Activated T-helper 17 cell treated with anti-CD3 and anti-CD28 coated beads, Interleukin-2, amount 50 U/mL, for 72 hours (primary cell): ENCODE data around the gene HRC. TPM values are rescaled to one million over a fixed set of nuclear protein-coding genes. Genes with fewer than 3 reads are reported as not detected.
A peak's percentile ranks its signal among the peaks of the same experiment; 100 is the strongest.
"Not testable (repeated sequence)": the region's sequence is repeated elsewhere in the genome, so short reads cannot be mapped to it uniquely, and the experiment has no call there.

Source experiments
- ATAC-seq: fragments of 150-1000 bp; cut with Tn5 transposase; replicated peaks from 2 replicates; pipeline ENCODE4 v1.10.0; 2021; ENCODE audit warnings: mild to moderate bottlenecking, moderate library complexity
- H3K27ac Mint-ChIP-seq: one replicate; pipeline ENCODE4 v1.8.0; 2022; ENCODE audit warnings: mixed read lengths
- H3K27me3 Mint-ChIP-seq: one replicate; pipeline ENCODE4 v1.8.0; 2022; ENCODE audit warnings: mixed read lengths
- H3K36me3 Mint-ChIP-seq: one replicate; pipeline ENCODE4 v1.8.0; 2022; ENCODE audit warnings: low read depth, mild to moderate bottlenecking, mixed read lengths
- H3K4me1 Mint-ChIP-seq: one replicate; pipeline ENCODE4 v1.8.0; 2022; ENCODE audit warnings: mixed read lengths
- H3K4me3 Mint-ChIP-seq: one replicate; pipeline ENCODE4 v1.8.0; 2022; ENCODE audit warnings: mild to moderate bottlenecking, mixed read lengths
- H3K9me3 Mint-ChIP-seq: one replicate; pipeline ENCODE4 v1.8.0; 2022; ENCODE audit warnings: mixed read lengths
- total RNA-seq, 2 donors: library from RNA; stranded (reverse); gene quantifications; one replicate each; pipeline ENCODE4 v1.2.3, GENCODE V29; 2022

The HRC gene, protein sequence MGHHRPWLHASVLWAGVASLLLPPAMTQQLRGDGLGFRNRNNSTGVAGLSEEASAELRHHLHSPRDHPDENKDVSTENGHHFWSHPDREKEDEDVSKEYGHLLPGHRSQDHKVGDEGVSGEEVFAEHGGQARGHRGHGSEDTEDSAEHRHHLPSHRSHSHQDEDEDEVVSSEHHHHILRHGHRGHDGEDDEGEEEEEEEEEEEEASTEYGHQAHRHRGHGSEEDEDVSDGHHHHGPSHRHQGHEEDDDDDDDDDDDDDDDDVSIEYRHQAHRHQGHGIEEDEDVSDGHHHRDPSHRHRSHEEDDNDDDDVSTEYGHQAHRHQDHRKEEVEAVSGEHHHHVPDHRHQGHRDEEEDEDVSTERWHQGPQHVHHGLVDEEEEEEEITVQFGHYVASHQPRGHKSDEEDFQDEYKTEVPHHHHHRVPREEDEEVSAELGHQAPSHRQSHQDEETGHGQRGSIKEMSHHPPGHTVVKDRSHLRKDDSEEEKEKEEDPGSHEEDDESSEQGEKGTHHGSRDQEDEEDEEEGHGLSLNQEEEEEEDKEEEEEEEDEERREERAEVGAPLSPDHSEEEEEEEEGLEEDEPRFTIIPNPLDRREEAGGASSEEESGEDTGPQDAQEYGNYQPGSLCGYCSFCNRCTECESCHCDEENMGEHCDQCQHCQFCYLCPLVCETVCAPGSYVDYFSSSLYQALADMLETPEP
- total RNA-seq, result not detected

DNA sequence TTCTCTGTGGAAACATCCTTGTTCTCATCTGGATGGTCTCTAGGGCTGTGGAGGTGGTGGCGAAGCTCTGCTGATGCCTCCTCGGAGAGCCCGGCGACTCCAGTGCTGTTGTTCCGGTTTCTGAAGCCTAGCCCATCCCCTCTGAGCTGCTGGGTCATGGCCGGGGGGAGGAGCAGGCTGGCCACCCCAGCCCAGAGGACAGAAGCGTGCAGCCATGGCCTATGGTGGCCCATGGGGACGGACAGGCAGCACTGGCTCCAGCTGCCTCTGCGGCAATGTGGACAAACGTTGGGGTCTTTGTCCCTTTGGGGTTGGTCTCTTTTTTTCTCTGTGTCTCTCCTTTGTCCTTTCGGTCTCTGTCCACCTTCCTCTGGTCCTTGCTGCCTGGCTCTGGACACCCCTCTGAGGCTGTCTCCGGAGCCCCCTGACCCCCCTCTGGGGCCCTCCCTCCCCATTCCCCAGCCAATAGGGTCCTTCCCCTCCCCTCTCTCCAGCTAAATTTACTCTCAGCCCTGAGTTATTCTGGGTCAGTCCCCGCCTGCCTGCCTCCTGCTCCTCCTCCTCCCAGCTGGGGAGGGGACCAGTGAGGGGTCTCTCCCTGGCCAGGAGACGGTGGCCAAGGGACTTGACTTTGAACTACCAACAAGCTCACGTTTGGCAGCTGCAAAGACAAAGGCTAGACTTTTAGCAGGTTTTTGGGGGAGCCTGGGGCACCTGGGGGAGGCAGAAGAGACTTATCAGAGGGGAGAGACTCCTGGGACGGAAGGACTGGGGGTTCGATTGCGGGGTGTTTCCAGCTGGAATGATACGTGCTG is at the start of gene HRC:
Gene HRC (minus strand): TSS at position 392 of the 815 bp plus-strand sequence. CDS start 159 bp downstream, at position 233.
- Mint-ChIP-seq H3K4me1 (peaks cover 6% of the 10 kb centered on the region), H3K4me3 (no peak within 1 kb of the TSS), H3K9me3 (no peaks in the 10 kb centered on the region), H3K36me3 (no peaks in the 10 kb centered on the region), H3K27ac (no peak within 1 kb of the TSS), H3K27me3 (peaks cover 57% of the 10 kb centered on the region)
- no peak for ATAC-seq

DNA sequence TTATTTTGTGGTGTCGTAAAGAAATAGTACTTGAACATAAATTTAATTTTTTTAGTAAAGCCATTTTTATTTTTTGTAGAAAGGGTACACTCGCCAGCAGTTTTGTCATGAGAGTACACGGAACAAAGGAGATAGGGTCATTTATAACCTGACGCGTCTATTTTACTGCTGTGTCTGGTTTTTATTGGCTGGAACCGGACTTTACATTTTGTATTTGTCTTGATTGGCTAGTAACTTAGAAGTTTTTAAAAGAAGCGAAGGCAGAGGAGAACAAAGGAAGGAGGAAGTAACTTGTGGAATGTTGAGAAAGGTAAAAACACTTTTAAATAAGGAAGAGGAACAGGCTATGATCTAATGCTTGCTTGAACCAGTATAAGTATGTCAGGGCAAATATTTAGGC is 45.8 kb upstream of the HRC start:
- H3K27ac Mint-ChIP-seq, result no peak overlapping the region
- no peak for ATAC-seq
- no peaks in the 10 kb centered on the region for H3K4me1 Mint-ChIP-seq
- H3K27me3 Mint-ChIP-seq, result peaks cover 3% of the 10 kb centered on the region
- H3K36me3 Mint-ChIP-seq, result no peaks in the 10 kb centered on the region
- no peak overlapping the region for H3K4me3 Mint-ChIP-seq
- H3K9me3 Mint-ChIP-seq, result no peaks in the 10 kb centered on the region

DNA sequence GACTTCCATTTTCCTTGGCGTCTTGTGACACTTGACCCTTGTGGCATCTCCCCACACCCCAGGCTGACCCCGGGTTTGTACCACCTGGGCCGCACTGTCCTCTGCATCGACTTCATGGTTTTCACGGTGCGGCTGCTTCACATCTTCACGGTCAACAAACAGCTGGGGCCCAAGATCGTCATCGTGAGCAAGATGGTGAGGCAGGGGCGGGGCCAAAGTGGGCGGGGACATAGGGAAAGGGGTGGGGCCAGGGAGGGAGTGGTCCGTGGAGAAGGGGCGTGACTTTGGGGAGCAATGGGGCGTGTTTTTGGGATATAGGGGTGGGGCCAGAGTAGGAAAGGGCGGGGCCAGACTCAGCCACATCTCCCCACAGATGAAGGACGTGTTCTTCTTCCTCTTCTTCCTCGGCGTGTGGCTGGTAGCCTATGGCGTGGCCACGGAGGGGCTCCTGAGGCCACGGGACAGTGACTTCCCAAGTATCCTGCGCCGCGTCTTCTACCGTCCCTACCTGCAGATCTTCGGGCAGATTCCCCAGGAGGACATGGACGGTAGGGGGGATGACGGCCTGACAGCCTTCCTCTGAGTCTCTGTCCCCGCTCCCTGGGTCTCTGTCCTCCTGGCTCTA is 45.2 kb upstream of the HRC start:
- peak; percentile 48 for ATAC-seq
- H3K27ac Mint-ChIP-seq, result no peak overlapping the region
- H3K4me3 Mint-ChIP-seq, result no peak overlapping the region
- no peaks in the 10 kb centered on the region for H3K9me3 Mint-ChIP-seq
- peaks cover 3% of the 10 kb centered on the region for H3K27me3 Mint-ChIP-seq
- H3K36me3 Mint-ChIP-seq, result no peaks in the 10 kb centered on the region
- no peaks in the 10 kb centered on the region for H3K4me1 Mint-ChIP-seq

DNA sequence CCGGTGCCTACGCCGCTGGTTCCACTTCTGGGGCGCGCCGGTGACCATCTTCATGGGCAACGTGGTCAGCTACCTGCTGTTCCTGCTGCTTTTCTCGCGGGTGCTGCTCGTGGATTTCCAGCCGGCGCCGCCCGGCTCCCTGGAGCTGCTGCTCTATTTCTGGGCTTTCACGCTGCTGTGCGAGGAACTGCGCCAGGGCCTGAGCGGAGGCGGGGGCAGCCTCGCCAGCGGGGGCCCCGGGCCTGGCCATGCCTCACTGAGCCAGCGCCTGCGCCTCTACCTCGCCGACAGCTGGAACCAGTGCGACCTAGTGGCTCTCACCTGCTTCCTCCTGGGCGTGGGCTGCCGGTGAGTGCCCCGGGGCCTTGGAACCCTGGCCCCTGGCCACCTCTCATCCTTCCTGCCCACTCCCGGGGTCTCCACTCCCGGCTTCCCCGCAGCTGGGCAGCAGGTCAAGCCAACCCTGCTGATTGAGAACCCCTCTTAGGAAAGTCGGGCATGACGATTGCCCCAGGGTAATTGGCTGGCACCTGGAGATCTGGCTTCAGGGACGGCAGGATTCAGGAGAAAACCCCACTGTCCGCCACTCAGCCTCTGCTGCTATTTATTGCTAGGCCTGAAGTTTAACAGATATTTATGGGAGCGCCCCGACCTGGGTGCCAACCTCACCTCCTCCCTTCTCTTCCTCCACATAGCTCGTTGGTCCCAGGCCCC is 41.5 kb upstream of the HRC start:
- Mint-ChIP-seq H3K27me3 (peaks cover 3% of the 10 kb centered on the region), H3K4me1 (no peaks in the 10 kb centered on the region), H3K9me3 (no peaks in the 10 kb centered on the region), H3K4me3 (no peak overlapping the region), H3K36me3 (no peaks in the 10 kb centered on the region), H3K27ac (no peak overlapping the region)
- ATAC-seq, result no peak

DNA sequence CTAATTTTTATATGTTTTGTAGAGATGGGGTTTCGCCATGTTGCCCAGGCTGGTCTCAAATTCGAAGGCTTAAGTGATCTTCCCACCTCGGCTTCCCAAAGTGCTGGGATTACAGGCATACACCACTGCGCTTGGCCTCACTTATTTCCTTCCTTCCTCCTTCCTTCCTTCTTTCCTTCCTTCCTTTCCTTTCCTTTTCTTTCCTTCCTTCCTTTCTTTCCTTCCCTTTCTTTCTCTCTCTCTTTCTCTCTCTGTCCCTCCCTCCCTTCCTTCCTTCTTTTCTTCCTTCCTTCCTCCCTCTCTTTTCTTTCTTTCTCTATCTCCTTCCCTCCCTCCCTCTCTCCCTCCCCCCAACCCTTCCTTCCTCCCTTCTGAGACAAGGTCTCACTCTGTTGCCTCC is 39.2 kb upstream of the HRC start:
- Mint-ChIP-seq H3K4me3 (no peak overlapping the region), H3K27me3 (peaks cover 3% of the 10 kb centered on the region), H3K9me3 (no peaks in the 10 kb centered on the region), H3K27ac (no peak overlapping the region), H3K4me1 (peaks cover 4% of the 10 kb centered on the region), H3K36me3 (no peaks in the 10 kb centered on the region)
- no peak for ATAC-seq

DNA sequence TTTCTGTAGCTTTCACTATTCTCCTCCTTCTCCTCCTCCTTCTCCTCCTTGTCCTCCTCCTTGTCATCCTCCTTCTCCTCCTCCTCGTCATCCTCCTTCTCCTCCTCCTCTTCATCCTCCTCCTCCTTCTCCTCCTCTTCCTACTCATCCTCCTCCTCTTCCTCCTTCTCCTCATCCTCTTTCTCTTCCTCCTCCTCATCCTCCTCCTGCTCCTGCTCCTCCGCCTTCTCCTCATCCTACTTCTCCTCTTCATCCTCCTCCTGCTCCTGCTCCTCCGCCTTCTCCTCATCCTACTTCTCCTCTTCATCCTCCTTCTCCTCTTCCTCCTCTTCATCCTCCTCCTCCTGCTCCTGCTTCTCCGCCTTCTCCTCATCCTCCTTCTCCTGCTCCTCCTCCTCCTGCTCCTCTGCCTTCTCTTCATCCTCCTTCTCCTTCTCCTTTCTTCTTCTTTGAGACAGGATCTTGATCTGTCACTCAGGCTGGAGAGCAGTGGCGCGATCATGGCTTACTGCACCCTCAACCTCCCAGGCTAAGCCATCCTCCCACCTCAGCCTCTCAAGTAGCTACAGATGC is 38.7 kb upstream of the HRC start:
- Mint-ChIP-seq H3K27me3 (peaks cover 3% of the 10 kb centered on the region), H3K36me3 (no peaks in the 10 kb centered on the region), H3K4me3 (no peak overlapping the region), H3K27ac (no peak overlapping the region), H3K4me1 (peaks cover 4% of the 10 kb centered on the region), H3K9me3 (no peaks in the 10 kb centered on the region)
- ATAC-seq, result no peak

DNA sequence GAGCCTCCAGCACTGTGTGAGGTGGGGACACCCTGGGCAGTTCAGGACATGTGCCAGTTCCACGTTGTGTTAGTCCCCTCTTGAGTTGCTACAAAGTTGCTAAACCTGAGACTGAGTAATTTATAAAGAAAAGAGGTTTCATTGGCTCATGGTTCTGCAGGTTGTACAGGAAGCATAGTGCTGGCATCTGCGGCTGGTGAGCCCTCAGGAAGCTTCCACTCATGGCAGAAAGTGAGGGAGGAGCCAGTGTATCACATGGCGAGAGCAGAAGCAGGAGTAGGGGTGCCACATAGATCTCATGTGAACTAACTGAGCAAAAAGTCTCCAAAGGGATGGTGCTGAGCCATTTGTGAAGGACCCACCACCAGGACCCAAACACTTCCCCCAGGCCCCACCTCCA is 35.6 kb upstream of the HRC start:
- ATAC-seq, result no peak
- Mint-ChIP-seq H3K9me3 (no peaks in the 10 kb centered on the region), H3K27ac (no peak overlapping the region), H3K4me1 (peaks cover 4% of the 10 kb centered on the region), H3K36me3 (no peaks in the 10 kb centered on the region), H3K4me3 (no peak overlapping the region), H3K27me3 (no peaks in the 10 kb centered on the region)

DNA sequence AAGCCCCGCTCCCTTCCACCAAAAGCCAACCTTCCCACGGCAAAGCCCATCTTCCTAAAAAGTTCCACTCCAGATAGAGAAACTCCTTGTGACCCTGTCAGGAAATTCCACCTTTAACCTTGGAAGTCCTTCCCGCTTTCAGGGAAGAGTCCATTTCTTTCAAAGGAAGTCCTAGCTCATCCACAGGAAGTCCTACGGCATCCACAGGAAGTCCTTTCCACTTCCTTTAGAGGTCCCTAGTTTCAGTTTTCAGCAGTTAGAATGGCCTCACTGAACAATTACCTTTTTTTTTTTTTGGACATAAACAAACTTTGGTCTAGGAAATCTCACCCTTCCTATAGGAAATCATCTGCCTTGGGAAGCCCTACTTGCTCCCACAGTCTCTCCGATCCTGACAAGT is 34.1 kb upstream of the HRC start:
- H3K4me3 Mint-ChIP-seq, result no peak overlapping the region
- H3K4me1 Mint-ChIP-seq, result peaks cover 4% of the 10 kb centered on the region
- H3K27ac Mint-ChIP-seq, result peak overlapping the region; percentile 62
- no peak for ATAC-seq
- H3K36me3 Mint-ChIP-seq, result no peaks in the 10 kb centered on the region
- H3K27me3 Mint-ChIP-seq, result no peaks in the 10 kb centered on the region
- peaks cover under 1% of the 10 kb centered on the region for H3K9me3 Mint-ChIP-seq

DNA sequence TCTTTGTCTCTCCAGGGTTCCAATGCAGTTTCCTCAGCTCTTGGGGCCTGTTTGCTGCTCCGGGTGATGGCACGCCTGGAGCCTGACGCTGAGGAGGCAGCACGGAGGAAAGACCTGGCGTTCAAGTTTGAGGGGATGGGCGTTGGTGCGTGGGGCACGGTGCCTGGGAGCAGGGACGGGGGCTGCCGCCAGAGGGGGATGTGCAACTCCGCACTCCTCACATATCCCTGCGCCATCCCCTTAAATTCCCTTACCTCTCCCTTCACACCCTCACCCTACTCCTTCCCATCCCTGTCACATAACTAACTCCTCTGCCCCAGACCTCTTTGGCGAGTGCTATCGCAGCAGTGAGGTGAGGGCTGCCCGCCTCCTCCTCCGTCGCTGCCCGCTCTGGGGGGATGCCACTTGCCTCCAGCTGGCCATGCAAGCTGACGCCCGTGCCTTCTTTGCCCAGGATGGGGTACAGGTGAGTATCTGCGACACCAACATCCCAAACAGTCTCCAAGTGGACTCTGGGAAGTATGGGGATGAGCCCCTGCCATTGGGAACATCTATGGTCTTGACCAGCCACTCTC is 33.5 kb upstream of the HRC start:
- Mint-ChIP-seq H3K36me3 (no peaks in the 10 kb centered on the region), H3K9me3 (peaks cover 4% of the 10 kb centered on the region), H3K4me3 (no peak overlapping the region), H3K27ac (no peak overlapping the region), H3K27me3 (no peaks in the 10 kb centered on the region), H3K4me1 (peaks cover 4% of the 10 kb centered on the region)
- ATAC-seq, result no peak

DNA sequence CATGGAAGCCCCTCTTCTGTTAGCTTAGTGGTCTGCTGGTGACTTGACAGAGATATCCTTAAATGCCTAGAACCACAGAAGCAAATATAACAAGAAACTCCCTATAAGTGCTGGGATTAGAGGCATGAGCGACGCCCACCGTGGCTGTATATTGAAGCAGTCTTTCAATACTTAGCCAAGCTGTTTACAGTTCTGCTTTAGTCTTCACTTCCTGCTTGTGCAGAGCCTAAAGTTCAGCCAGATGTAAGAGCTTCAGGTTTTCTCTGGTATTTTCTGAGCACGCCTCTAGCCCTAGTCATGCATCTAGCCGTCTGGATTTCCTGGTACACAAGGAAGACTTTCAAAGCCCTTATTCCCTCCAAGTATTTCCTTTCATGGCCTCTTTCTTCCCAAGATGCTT is 30.9 kb upstream of the HRC start:
- Mint-ChIP-seq H3K27me3 (no peaks in the 10 kb centered on the region), H3K9me3 (peaks cover 10% of the 10 kb centered on the region), H3K36me3 (no peaks in the 10 kb centered on the region), H3K27ac (no peak overlapping the region), H3K4me3 (no peak overlapping the region), H3K4me1 (peaks cover 8% of the 10 kb centered on the region)
- no peak for ATAC-seq

DNA sequence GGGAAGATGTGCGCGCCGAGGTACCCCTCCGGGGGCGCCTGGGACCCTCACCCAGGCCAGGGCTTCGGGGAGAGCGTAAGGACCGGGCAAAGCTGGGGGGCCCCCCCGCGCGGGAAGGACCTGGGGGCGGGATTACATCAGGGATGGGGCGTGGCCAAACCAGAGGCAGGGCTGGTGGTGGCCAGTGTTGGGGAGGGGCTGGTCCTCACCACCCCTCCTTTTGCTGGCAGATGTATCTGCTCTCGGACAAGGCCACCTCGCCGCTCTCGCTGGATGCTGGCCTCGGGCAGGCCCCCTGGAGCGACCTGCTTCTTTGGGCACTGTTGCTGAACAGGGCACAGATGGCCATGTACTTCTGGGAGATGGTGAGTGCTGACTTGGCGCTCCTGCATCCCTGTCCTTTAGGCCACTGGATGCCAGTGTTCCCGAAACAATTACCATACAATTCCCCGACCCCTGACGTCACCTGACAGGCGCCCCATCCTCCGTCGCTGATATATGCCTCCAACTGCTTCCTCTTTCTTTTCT is 27.7 kb upstream of the HRC start:
- ATAC-seq, result no peak
- H3K4me1 Mint-ChIP-seq, result peaks cover 5% of the 10 kb centered on the region
- H3K27ac Mint-ChIP-seq, result no peak overlapping the region
- no peak overlapping the region for H3K4me3 Mint-ChIP-seq
- H3K36me3 Mint-ChIP-seq, result no peaks in the 10 kb centered on the region
- no peaks in the 10 kb centered on the region for H3K27me3 Mint-ChIP-seq
- H3K9me3 Mint-ChIP-seq, result peaks cover 10% of the 10 kb centered on the region

DNA sequence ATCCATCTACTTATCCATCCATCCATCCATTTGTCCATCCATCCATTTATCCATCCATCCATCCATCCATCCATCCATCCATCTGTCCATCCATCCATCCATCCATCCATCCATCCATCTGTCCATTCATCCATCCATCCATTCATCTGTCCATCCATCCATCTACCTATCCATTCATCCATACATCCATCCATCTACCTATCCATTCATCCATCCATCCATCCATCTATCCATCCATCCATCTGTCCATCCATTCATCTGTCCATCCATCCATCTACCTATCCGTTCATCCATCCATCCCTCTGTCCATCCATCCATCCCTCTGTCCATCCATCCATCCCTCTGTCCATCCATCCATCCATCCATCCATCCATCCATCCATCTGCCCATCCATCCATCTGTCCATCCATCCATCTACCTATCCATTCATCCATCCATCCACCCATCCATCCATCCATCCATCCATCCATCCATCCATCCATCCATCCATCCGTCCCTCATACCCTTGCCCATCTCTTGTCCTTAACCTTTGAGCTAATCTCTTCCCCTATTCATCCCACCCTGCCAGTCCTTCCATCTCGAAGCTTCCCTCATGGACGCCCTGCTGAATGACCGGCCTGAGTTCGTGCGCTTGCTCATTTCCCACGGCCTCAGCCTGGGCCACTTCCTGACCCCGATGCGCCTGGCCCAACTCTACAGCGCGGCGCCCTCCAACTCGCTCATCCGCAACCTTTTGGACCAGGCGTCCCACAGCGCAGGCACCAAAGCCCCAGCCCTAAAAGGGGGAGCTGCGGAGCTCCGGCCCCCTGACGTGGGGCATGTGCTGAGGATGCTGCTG is 27.0 kb upstream of the HRC start:
- not testable (repeated sequence) for H3K9me3 Mint-ChIP-seq, H3K4me1 Mint-ChIP-seq, H3K27me3 Mint-ChIP-seq, H3K27ac Mint-ChIP-seq, ATAC-seq, H3K36me3 Mint-ChIP-seq, H3K4me3 Mint-ChIP-seq
